Endothelial cell of umbilical vein (primary cell): ENCODE data around the gene RAB14.

ENCODE experiments used
- GATA2 ChIP-seq: IDR thresholded peaks from 2 replicates; pipeline ENCODE4 v1.7.0; 2011; ENCODE audit warnings: low read depth, mild to moderate bottlenecking, moderate library complexity, mixed read lengths, low read length; ENCODE audit not compliant: insufficient read length, insufficient read depth
- POLR2A ChIP-seq: IDR thresholded peaks from 2 replicates; pipeline ENCODE4 v1.6.1; 2012; ENCODE audit warnings: low read depth, mild to moderate bottlenecking, control low read depth, low read length
- POLR2AphosphoS5 ChIP-seq: IDR thresholded peaks from 2 replicates; pipeline ENCODE4 v1.6.1; 2012; ENCODE audit warnings: low read depth, mild to moderate bottlenecking, control low read depth, low read length, moderate library complexity; ENCODE audit not compliant: insufficient read depth
- TF ChIP-seq, protein P1 (sequence below), 2 donors: IDR thresholded peaks; 1 replicate in 1 of 2; 2 replicates in 1 of 2; pipeline ENCODE4 v1.5.1; 2011; ENCODE audit warnings: low read length in 2 of 2, mild to moderate bottlenecking in 2 of 2, moderate library complexity in 2 of 2, control low read depth in 1 of 2, inconsistent platforms in 1 of 2, low read depth in 1 of 2; ENCODE audit not compliant: insufficient read depth in 1 of 2; ENCODE audit errors: extremely low read depth in 1 of 2

GRCh38 chr9:121249563-121249962 is 47.9 kb upstream of the RAB14 start:
- TF ChIP-seq, protein P1, sequence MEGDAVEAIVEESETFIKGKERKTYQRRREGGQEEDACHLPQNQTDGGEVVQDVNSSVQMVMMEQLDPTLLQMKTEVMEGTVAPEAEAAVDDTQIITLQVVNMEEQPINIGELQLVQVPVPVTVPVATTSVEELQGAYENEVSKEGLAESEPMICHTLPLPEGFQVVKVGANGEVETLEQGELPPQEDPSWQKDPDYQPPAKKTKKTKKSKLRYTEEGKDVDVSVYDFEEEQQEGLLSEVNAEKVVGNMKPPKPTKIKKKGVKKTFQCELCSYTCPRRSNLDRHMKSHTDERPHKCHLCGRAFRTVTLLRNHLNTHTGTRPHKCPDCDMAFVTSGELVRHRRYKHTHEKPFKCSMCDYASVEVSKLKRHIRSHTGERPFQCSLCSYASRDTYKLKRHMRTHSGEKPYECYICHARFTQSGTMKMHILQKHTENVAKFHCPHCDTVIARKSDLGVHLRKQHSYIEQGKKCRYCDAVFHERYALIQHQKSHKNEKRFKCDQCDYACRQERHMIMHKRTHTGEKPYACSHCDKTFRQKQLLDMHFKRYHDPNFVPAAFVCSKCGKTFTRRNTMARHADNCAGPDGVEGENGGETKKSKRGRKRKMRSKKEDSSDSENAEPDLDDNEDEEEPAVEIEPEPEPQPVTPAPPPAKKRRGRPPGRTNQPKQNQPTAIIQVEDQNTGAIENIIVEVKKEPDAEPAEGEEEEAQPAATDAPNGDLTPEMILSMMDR (IDR thresholded peaks at IDR 0.05; ENCODE audit: extremely low read depth in 1 of 2, insufficient read depth in 1 of 2, low read depth in 1 of 2, low read length in 2 of 2), result no peak
- TF ChIP-seq GATA2 (no peak), POLR2A (no peak), POLR2AphosphoS5 (no peak)
